ENCODE results near the gene RPS21.

GRCh38 chr20:62357187-62357667 lies 29.7 kb upstream of the RPS21 start:
- TF ChIP-seq CTCF (IDR thresholded peaks at IDR 0.05) (no peak), POLR2A (IDR thresholded peaks at IDR 0.05) (no peak), POLR2AphosphoS5 (IDR thresholded peaks at IDR 0.05) (peak in 2 of 3 donors; percentile 33 to 60), EP300 (IDR thresholded peaks at IDR 0.05) (no peak)
